ENCODE data around the gene SRP14. TPM values are rescaled to one million over a fixed set of nuclear protein-coding genes. Genes with fewer than 3 reads are reported as not detected.

The SRP14 gene
- total and polyA plus RNA-seq, 9 of the 15 experiments (the other 6 are each of a cell fraction or from before 2014, with no cell fraction given) = 161 to 1,097 (median 402) TPM

DNA sequence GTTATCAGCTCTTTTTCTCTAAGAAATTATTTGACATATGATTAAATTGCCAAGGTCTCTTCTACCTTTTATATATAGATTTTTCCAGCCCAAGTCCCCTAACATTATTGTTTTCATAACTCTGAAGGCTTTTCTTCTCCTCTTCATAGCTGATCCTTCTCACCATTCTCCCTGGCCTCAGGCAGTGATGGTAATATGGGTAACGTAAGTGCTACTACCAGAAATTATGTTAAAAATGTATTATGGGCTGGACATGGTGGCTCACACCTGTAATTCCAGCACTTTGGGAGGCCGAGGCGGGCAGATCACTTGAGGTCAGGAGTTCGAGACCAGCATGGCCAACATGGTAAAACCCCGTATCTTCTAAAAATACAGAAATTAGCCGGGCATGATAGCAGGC is 40.5 kb upstream of the SRP14 start:
- Histone ChIP-seq H3K36me3 (ENCODE audit: control insufficient read depth, insufficient read depth, low read length) (no peaks in the 10 kb centered on the region), H3K9me1 (ENCODE audit: control insufficient read depth, insufficient read depth, low read length) (no peaks in the 10 kb centered on the region), H3K27me3 (ENCODE audit: control insufficient read depth in 2 of 2, insufficient read depth in 2 of 2, low read length in 2 of 2) (no peaks in the 10 kb centered on the region), H3K79me2 (ENCODE audit: control insufficient read depth, insufficient read depth, low read length) (no peaks in the 10 kb centered on the region), H3K4me1 (replicated peaks in 1 of 2; ENCODE audit: control insufficient read depth in 2 of 2, insufficient read depth in 2 of 2, low read length in 2 of 2) (peaks cover 28 to 34% of the 10 kb centered on the region in 2 experiments), H3K27ac (ENCODE audit: extremely low read depth, low read depth, low read length) (no peak overlapping the region), H2AFZ (ENCODE audit: low read depth, low read length) (no peak overlapping the region), H3K9me3 (replicated peaks; ENCODE audit: control insufficient read depth, insufficient read depth, low read depth, low read length) (no peaks in the 10 kb centered on the region), H3K9ac (ENCODE audit: insufficient read depth in 1 of 2, low read depth in 2 of 2, low read length in 2 of 2) (no peak overlapping the region), H3K4me3 (no peak overlapping the region), H3K4me2 (ENCODE audit: insufficient read depth, low read length) (no peak overlapping the region), H4K20me1 (replicated peaks; ENCODE audit: control insufficient read depth, insufficient read depth, low read length) (no peaks in the 10 kb centered on the region)
- no TSS peak for BruUV-seq (replicated peaks)
- WGBS (ENCODE audit: insufficient coverage, low coverage, missing lambda C conversion rate) = 94% methylated on average over 4 of the region's 6 CpGs
- ATAC-seq = no peak
- ChIA-PET POLR2A (no interaction called here), CTCF (ENCODE audit: low intra/inter-chr PET ratio) (no interaction called here)
- TF ChIP-seq, protein P1, sequence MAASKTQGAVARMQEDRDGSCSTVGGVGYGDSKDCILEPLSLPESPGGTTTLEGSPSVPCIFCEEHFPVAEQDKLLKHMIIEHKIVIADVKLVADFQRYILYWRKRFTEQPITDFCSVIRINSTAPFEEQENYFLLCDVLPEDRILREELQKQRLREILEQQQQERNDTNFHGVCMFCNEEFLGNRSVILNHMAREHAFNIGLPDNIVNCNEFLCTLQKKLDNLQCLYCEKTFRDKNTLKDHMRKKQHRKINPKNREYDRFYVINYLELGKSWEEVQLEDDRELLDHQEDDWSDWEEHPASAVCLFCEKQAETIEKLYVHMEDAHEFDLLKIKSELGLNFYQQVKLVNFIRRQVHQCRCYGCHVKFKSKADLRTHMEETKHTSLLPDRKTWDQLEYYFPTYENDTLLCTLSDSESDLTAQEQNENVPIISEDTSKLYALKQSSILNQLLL (CRISPR knock-in tag; IDR thresholded peaks at IDR 0.05; ENCODE audit: borderline replicate concordance) = no peak
- TF ChIP-seq, protein P2, sequence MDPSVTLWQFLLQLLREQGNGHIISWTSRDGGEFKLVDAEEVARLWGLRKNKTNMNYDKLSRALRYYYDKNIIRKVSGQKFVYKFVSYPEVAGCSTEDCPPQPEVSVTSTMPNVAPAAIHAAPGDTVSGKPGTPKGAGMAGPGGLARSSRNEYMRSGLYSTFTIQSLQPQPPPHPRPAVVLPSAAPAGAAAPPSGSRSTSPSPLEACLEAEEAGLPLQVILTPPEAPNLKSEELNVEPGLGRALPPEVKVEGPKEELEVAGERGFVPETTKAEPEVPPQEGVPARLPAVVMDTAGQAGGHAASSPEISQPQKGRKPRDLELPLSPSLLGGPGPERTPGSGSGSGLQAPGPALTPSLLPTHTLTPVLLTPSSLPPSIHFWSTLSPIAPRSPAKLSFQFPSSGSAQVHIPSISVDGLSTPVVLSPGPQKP (CRISPR knock-in tag; IDR thresholded peaks at IDR 0.05) = no peak
- TF ChIP-seq STAG1 (CRISPR knock-in tag; IDR thresholded peaks at IDR 0.05; ENCODE audit: borderline replicate concordance) (no peak), RFX5 (IDR thresholded peaks at IDR 0.05; ENCODE audit: low read depth, low read length) (no peak), ZNF785 (CRISPR knock-in tag; IDR thresholded peaks at IDR 0.05) (no peak), PATZ1 (CRISPR knock-in tag; IDR thresholded peaks at IDR 0.05; ENCODE audit: borderline replicate concordance) (no peak), ZFP30 (CRISPR knock-in tag; IDR thresholded peaks at IDR 0.05; ENCODE audit: borderline replicate concordance) (no peak), ZFX (CRISPR knock-in tag; IDR thresholded peaks at IDR 0.05) (no peak), ZNF134 (CRISPR knock-in tag; conservative IDR thresholded peaks at IDR 0.05) (no peak), HCFC1 (IDR thresholded peaks at IDR 0.05; ENCODE audit: low read depth, low read length) (no peak), RNF2 (IDR thresholded peaks at IDR 0.05) (no peak), GATAD2A (IDR thresholded peaks at IDR 0.05) (no peak), MIER1 (IDR thresholded peaks at IDR 0.05; ENCODE audit: low read depth) (no peak), GTF2A2 (tag; IDR thresholded peaks at IDR 0.05) (no peak), CXXC5 (CRISPR knock-in tag; IDR thresholded peaks at IDR 0.05) (no peak), ZNF561 (CRISPR knock-in tag; conservative IDR thresholded peaks at IDR 0.05) (no peak)
- TF ChIP-seq, protein P3, sequence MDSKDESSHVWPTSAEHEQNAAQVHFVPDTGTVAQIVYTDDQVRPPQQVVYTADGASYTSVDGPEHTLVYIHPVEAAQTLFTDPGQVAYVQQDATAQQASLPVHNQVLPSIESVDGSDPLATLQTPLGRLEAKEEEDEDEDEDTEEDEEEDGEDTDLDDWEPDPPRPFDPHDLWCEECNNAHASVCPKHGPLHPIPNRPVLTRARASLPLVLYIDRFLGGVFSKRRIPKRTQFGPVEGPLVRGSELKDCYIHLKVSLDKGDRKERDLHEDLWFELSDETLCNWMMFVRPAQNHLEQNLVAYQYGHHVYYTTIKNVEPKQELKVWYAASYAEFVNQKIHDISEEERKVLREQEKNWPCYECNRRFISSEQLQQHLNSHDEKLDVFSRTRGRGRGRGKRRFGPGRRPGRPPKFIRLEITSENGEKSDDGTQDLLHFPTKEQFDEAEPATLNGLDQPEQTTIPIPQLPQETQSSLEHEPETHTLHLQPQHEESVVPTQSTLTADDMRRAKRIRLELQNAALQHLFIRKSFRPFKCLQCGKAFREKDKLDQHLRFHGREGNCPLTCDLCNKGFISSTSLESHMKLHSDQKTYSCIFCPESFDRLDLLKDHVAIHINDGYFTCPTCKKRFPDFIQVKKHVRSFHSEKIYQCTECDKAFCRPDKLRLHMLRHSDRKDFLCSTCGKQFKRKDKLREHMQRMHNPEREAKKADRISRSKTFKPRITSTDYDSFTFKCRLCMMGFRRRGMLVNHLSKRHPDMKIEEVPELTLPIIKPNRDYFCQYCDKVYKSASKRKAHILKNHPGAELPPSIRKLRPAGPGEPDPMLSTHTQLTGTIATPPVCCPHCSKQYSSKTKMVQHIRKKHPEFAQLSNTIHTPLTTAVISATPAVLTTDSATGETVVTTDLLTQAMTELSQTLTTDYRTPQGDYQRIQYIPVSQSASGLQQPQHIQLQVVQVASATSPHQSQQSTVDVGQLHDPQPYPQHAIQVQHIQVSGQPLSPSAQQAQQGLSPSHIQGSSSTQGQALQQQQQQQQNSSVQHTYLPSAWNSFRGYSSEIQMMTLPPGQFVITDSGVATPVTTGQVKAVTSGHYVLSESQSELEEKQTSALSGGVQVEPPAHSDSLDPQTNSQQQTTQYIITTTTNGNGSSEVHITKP (IDR thresholded peaks at IDR 0.05; ENCODE audit: partially characterized antibody) = no peak
- no peak for FAIRE-seq
- DNase-seq (ENCODE audit: extremely low read depth in 1 of 4, low spot score in 3 of 4) = no peak
- intact Hi-C loops (cut with micrococcal nuclease) = no loop called here
- in situ Hi-C loops (cut with MboI) = no loop called here

Measured in K562 (cell line).